CD4-positive, alpha-beta T cell treated with Interleukin-2 at 100 ng/mL for 4 hours (primary cell): ENCODE measurements around the gene CEACAM16.

Source experiments
- DNase-seq: peaks from one replicate; pipeline ENCODE4 v3.0.0-alpha.2; 2020; ENCODE audit warnings: low spot score

CEACAM16 gene

GRCh38 chr19:44746616-44746945 lies 47.6 kb downstream of the CEACAM16 start:
- no peak for DNase-seq

GRCh38 chr19:44746946-44747738 lies 48.2 kb downstream of the CEACAM16 start:
- peak; percentile 95 for DNase-seq

DNA sequence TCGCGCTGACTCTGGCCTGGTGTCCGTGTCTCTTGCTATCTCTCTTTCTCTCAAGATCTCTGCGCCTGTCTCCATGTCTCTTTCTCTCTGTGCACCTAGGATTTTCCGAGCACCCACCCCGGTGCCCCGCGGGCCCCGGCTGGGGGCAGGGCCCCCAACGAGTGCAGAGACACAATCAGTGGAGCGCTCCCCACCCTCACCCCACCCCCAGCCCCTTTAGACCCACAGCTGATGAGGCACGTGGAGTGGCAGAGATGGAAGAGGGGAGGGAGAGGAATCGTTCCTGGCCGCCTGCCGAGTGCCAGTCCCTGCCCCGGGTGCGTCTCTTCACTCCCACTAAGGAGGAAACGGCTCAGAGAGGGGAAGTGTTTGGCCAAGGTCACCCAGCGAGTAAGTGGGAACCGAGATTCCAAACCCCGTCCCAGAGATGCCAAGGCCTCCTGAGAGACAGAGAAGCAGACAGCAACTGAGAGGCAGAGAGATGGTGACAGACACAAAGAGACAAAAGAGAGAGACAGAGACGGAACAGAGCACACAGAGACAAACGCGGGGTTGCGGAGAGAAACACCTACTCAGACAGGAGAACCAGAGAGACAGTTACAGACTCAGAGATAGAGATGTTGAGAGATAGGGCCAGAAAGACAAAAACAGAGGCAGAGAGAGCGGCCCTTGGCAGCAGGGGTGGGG lies 48.9 kb downstream of the CEACAM16 start:
- no peak for DNase-seq

GRCh38 chr19:44748426-44749254 lies 49.7 kb downstream of the CEACAM16 start, which contains the start of gene BCL3:
Gene BCL3 (plus strand): TSS chr19:44748708. CDS start chr19:44748791, 83 bp downstream.
- DNase-seq = peak; percentile 86

GRCh38 chr19:44749292-44749691 lies 50.3 kb downstream of the CEACAM16 start:
- no peak for DNase-seq

- no peak for DNase-seq
Measured at GRCh38 chr19:44749994-44750393, 51.0 kb downstream of the CEACAM16 start.

DNA sequence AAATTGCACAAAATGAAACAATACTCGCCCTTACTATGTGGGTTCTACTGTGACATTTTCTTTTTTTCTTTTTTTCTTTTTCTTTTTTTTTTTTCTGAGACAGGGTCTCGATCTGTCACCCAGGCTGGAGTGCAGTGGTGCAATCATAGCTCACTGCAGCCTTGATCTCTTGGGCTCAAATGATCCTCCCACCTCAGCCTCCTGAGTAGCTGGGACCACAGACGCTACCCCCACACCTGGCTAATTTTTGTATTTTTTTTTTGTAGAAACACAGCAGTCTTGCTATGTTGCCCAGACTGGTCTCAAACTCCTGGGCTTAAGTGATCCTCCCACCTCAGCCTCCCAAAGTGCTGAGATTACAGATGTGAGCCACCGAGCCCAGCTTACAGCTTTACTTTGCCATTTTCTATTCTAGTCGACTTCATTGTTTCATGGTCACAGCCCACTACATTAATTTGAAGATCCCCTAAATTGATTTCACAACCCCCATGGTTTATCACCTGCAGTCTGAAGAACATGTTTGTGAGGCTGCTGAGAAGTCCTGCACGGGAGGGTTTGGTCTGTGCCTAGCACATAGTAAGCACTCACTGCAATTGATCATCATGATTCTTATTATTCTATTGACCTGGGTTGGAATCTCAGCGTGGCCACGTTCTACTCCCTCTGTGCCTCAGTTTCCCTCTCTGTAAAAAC lies 53.3 kb downstream of the CEACAM16 start:
- DNase-seq = no peak

DNA sequence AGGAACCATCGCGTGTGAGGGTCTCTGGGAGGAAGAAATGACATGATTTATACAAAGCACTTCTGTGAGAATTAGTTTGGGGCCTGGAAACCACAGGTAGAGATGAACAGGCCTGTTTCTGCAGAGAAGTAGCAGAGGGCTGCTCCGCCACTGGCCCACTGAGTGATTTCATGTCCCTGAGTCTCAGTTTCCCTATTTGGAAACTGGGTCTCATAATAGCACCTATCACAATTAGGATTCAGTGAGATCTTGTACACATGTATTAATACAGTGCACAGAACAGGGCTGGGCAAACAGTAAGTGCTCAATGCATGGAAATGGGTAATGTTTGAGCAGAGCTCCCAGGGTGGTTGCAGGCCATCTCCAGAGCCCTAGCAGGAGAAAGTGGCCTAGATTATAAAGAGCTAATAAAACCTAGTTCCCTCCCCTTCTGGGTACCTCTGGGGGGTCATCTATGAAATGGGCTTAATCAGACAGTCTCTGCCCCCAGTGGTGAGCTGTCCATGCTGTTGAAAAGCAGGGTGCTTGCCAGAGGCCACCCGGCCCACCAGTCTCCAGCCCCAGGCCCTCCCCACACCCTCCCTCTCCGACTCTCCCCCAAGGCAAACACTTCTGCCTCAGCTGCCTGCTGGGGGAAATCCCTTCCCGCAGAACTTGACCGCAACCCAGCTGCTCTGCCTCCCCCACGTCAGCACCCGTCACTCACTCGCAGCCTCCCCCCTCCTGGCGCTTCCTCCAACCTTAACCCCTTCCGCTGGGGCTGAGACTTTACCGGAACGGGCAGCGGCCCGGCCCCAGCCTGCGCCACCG lies 54.1 kb downstream of the CEACAM16 start:
- DNase-seq = peak; percentile 93

DNA sequence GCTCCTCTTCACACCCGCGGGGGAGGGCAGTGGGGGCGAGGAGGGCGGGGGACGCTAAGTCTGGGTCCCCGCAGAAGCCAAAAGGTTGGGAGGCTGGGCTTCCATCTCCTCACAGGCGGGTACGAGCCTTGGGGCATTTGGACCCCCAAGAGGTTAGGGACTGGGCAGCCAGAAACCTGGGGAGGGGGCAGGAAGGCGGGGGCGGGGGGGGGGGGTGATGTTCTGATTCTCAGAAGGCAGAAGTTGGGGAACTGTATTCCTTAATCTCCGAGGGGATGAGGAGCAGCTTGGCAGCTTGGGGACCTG lies 54.6 kb downstream of the CEACAM16 start:
- DNase-seq = no peak

GRCh38 chr19:44753932-44754749 lies 55.2 kb downstream of the CEACAM16 start:
- peak; percentile 72 for DNase-seq

GRCh38 chr19:44754750-44755080 lies 55.8 kb downstream of the CEACAM16 start:
- DNase-seq = no peak

- no peak for DNase-seq
Measured at GRCh38 chr19:44755219-44755618, 56.3 kb downstream of the CEACAM16 start.

DNA sequence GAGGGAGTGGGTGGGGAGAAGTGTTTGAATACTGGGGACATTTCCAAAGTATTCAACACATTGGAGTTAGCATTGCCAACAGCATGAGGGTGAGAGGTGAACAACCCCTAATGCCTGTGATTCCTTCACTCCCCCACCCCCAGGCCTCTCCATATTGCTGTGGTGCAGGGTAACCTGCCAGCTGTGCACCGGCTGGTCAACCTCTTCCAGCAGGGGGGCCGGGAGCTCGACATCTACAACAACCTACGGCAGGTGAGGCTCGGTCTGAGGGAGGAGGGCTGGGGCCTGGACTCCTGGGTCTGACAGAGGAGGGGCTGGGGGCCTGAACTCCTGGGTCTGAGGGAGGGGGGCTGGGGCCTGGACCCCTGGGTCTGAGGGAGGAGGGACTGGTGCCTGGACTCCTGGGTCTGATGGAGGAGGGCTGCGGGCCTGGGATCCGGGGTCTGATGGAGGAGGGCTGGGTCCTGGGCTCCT lies 57.2 kb downstream of the CEACAM16 start:
- DNase-seq = no peak

GRCh38 chr19:44757057-44757734 lies 58.2 kb downstream of the CEACAM16 start:
- no peak for DNase-seq

GRCh38 chr19:44757735-44758505 lies 59.0 kb downstream of the CEACAM16 start:
- no peak for DNase-seq

DNA sequence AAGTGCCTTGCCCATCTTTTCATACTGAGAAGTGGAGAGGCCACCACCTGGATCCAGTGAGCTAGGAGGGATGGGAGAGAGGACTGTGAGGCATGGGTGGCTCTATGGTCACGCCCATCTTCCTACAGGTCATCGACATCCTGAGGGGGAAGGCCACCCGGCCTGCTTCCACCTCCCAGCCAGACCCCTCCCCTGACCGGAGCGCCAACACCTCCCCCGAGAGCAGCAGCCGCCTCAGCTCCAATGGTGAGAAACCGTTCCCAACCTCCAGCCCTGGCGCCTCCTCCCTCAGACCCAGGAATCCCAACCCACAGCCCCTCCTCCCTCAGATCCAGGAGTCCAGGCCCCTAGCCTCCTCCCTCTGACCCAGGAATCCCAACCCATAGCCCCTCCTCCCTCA lies 59.6 kb downstream of the CEACAM16 start:
- DNase-seq = no peak

GRCh38 chr19:44759083-44759804 lies 60.3 kb downstream of the CEACAM16 start:
- no peak for DNase-seq
